ENCODE data around the gene KIAA0513.

Gene KIAA0513

DNA sequence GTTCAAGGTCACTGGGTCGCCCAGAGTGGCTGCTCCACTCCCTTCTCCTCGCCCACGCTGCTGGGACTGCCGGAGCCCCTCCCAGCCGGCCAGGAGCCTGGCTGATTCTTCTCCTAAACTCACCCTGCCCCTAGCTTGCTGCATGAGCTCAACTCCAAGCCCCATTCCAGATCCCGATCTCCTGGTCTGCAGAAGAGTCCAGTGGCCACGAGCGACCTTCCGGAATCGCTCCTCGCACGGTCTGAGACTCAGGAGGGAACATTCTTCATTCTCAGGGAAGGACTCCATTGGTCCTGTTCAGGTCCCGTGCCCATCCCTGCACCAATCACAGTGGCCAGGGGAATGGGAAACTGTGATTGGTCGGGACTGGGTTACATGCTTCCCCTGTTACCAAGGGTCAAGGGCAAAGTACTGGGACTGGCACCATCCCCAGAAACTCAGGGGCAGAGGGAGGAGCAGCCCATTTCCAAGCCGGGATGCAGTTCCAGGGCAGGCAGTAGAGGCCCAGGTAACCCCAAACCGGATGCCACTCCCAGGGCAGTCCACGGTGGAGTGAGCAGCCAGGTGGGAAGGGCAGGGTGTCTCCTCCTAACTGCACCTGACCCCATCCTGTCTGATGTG, 109.2 kb downstream of the KIAA0513 start:
- DNase-seq (ENCODE audit: low spot score) = peak; percentile 15

DNA sequence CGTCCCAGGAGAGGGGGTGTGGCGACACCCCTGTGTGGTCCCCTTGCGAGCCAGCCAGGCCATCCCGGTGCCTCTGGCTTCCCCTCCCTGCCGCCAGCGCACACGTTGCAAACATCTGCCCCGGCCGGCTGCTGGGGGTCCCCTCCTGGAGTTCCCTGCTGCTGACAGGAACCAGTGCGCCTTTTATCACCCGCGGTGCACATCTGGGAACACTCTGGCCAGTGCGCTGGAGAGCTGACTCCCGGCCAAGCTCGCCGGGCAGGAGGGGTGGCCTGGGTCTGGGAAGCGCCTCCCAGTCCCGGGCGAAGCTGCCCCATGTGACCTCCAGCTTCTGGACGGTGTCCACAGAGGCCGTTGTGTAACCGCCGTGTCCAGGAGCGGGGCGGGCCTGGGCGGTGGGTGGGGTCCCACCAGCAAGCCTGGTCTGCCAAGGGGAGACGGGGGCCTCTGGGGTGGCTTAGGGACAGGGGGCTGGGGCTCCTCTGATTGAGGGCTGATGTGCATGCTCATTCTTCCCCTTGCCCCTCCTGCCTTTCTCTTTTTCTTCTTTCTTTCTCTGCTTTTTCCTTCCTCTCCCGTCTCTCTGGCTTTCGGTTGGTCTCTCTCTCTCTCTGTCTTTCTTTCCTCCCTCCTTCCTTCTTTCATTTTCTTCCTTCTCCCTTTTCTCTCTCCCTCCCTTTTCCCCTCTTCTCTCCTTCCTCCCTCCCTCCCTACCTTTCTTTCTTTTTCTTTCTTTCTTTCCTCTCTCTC, 109.9 kb downstream of the KIAA0513 start:
- no peak for DNase-seq (ENCODE audit: low spot score)

DNA sequence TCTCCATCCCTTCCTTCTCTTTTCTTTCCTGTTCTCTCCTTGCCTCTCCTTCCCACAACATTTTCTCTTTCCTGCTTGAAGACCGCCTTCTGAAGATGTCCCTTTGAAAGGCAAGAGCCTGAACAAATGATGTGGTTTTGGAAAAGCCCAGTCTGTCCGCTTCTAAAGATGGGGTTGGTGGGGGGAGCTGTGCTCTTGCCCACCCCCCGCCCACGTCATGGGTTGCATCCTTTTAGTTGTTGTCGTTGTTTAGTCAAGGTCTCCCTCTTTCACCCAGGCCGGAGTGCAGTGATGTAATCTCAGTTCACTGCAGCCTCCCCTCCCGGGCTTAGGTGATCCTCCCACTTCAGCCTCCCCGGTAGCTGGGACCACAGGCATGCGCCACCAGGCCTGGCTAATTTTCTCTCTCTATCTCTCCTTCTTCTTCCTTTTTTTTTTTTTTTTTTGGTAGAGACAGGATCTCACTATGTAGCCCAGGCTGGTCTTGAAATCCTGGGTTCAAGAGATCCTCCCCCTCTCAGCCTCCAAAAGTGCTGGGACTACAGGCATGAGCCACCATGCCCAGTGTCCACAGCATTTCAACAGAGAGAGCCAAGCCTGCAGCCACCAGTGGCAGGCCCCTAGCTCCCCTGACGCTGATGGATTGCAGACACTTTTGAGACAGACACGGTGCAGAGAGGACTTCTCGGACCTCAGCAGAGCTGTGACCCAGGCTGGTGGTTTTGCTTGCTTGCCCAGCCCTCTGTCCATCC, 110.7 kb downstream of the KIAA0513 start:
- no peak for DNase-seq (ENCODE audit: low spot score)

DNA sequence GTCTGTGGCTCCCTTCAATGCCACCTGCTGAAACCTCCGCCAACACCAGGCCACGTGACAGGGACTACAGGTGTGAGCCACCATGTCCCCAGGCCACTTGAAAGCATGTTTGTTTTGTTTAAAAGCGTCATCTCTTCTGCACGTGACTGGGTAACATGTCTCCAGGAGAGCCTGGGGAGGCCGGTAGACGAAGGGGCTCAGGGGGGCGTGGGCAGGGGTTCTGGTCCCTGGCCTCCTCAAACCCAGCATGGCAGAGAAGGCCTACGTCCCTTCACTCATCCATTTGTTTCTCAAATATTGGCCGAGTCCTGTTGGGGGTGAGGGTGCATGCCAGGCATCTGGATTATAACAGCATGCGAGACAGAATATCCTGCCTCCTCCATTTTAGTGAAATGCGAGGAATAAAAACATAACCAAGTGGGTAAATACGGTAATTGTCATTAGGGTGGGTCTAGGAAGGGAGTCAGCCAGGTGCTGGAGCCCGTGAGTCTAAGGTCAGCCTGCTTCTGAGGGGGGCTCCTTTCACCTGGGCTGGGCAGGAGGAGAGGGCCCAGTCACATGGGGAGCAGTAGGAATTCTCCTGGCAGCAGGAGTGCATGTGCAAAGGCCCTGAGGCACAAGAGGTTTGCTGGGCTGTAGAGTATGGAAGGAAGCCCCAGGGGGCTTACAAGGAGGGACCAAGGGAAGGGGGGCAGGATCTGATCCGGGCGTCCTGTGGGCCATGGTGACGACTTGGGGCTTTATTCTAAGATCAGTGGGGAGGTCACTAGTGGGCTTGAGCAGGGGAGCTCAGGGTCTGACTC, 111.4 kb downstream of the KIAA0513 start:
- no peak for DNase-seq (ENCODE audit: low spot score)

DNA sequence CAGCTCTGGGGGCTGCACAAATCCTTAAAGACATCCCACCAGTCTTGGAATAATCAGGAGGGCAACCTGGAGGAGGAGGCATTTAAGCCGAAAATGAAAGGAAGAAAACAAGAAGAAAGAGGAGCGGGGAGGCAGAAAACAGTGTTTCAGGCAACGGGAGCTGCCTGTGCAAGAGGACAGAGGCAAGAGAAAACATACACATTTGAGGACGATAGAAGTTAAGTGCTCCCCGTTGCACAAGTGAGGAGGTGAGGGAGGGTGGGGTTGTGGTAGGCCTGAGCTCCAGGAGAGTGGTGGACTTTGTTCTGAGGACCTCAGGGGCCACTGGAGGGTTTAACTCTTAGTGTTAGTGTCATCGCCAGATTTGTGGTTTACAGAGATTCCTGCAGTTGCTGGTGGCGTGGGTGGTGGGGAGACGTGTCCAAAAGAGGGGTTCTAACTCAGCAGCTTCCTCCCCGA, 112.3 kb downstream of the KIAA0513 start:
- DNase-seq (ENCODE audit: low spot score) = no peak

DNA sequence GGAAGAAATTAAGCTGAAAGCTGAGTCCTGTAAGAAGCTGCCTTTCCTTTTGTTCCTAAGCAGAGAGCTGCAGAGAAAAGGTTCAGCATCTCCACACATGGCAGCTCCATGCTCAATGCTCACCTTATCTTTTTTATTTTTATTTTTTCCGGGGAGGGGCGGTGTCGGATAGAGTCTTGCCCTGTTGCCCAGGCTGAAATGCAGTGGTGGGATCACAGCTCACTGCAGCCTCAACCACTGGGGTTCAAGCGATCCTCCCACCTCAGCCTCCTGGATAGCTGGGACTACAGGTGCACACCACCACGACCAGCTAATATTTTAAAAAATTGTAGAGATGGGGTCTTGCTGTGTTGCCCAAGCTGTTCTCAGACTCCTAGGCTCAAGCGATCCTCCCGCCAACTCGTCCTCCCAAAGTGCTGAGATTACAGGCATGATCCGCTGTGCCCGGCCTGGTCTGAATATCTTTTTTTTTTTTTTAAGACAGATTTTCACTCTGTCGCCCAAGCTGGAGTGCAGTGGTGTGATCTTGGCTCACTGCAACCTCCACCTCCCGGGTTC, 112.9 kb downstream of the KIAA0513 start:
- DNase-seq (ENCODE audit: low spot score) = no peak

DNA sequence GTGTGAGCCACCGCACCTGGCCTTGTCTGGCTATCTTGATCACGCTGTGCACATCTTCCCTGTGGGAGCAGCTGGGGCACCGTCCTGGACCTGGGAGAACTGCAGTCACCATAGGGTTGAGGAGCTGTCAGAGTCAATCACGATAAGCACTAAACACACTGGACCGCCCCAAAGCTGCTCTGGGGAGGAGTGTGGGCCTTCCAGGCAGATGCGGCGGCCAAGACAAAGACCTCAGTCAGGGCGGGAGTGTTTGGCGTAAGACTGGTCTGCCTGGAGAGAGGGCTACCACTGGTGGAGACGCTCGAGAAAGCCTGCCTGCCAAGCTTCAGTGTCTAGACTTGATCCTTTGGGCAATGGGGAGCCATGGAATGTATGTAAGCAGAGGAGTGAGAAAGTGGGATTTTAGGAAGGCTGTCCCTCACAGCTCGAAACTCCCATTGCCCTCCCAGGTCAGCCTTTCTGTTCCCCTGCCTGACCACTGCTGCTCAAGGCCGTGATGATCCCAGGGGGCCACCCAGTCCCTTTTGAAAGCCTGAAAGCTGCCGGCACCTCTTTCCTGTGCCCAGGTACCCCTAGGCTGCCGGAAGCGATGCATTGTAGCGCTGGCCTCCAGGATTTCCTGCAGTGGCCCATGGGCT, 114.0 kb downstream of the KIAA0513 start:
- DNase-seq (ENCODE audit: low spot score) = no peak

DNA sequence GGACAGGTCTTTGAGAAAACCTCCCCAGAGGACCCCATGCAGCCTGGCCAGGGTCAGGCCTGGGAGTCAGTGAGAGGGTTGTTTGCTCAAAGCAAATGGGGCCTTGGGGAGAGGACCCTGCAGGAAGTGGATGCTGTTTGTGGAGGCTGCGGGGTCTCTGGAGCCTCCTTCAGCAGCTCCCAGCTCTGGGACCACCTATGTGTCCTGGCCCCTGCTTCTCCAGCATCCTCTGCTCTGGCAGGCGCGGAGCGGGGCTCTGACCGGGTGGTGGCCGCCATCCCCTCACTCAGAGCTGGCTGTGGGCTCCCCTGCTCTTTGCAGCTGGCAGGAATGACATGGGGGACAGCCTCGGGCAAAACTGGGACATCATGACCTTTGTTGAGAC, 114.5 kb downstream of the KIAA0513 start:
- no peak for DNase-seq (ENCODE audit: low spot score)

DNA sequence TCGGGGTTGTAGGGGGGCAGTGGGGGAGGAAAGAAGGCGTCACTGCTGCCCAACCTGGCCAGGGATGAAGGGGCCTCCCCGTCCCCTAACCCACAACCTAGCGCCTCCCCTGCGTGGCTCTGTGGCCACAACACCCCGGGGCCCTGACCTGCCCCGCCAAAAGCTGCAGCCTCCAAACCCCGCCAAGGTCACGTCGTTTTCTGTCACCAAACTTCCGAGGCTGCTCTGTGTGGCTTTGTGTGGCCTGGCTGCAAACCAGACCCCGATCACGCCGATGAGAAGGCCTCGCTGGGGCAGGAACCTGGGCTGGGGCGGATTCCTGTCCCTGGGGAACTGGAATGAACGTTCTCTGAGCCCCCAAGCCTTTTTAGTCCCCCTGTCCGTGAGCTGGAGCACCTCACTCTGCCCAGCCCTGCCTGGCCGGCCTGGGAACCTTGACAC, 115.2 kb downstream of the KIAA0513 start:
- DNase-seq (ENCODE audit: low spot score) = no peak

Data from RKO (cell line).